Gastrocnemius medialis (tissue), 4 donors: ENCODE data around the gene DUSP16. TPM values are rescaled to one million over a fixed set of nuclear protein-coding genes. Genes with fewer than 3 reads are reported as not detected.
A peak's percentile ranks its signal among the peaks of the same experiment; 100 is the strongest.

Experiments used
- ATAC-seq, 2 donors: fragments of 150-250 bp; one replicate each; pipeline ENCODE4 v1.9.1; 2016
- DNase-seq, 2 donors: peaks; one replicate each; pipeline ENCODE4 v3.0.0-alpha.2; 2019
- H3K27ac ChIP-seq, 4 donors: fragments of 200-600 bp; sonication (generic); 1 replicate in 1 of 4; 2 replicates in 3 of 4; pipeline ENCODE4 v1.5.1; 2016 to 2018; ENCODE audit warnings: mild to moderate bottlenecking in 2 of 4, moderate library complexity in 1 of 4
- H3K27me3 ChIP-seq, 3 donors: fragments of 200-600 bp; sonication (generic) in 2 of 3; 1 replicate in 1 of 3; 2 replicates in 2 of 3; pipeline versions ENCODE4 v1.5.1 to v1.6.0; 2016 to 2019; ENCODE audit warnings: mild to moderate bottlenecking in 1 of 3, moderate library complexity in 1 of 3
- H3K36me3 ChIP-seq, 2 donors: fragments of 200-600 bp; sonication (generic) in 1 of 2; one replicate each; pipeline ENCODE4 v1.5.1; 2017 to 2018
- H3K4me1 ChIP-seq, 2 donors: fragments of 200-600 bp; sonication (generic) in 1 of 2; one replicate each; pipeline ENCODE4 v1.5.1; 2016 to 2017; ENCODE audit warnings: mild to moderate bottlenecking in 2 of 2
- H3K4me3 ChIP-seq, 4 donors: fragments of 200-600 bp; sonication (generic) in 3 of 4; 1 replicate in 1 of 4; 2 replicates in 3 of 4; pipeline ENCODE4 v1.5.1; 2016 to 2019; ENCODE audit warnings: mild to moderate bottlenecking in 2 of 4
- H3K9me3 ChIP-seq, 3 donors: fragments of 200-600 bp; sonication (generic) in 2 of 3; 1 replicate in 1 of 3; 2 replicates in 2 of 3; pipeline ENCODE4 v1.5.1; 2016 to 2019
- POLR2A ChIP-seq, 2 donors: fragments of 450-650 bp; IDR thresholded peaks; one replicate each; pipeline ENCODE4 v1.6.1; 2017; ENCODE audit warnings: antibody characterized with exemption in 2 of 2, mild to moderate bottlenecking in 2 of 2, moderate library complexity in 2 of 2
- in situ Hi-C, 4 donors: fragments of 200-750 bp; cut with MboI; loops; one replicate each; pipeline versions ENCODE4 v1.15.0 to v1.8.0; 2017; ENCODE audit warnings: low sequenced_read_pairs in 4 of 4
- intact Hi-C: fragments of 100-400 bp; cut with DNase I; formaldehyde crosslinking; loops from one replicate; pipeline ENCODE4 v1.15.1; 2023; ENCODE audit warnings: low total_unique reads
- total RNA-seq, 4 donors: library from RNA; depleted of rRNA; stranded (reverse); fragments of >200 nt; gene quantifications; one replicate each; pipeline versions ENCODE4 v1.1.0 to v1.2.3, GENCODE V29; 2016
- TF ChIP-seq, protein P1 (sequence below), 5 experiments: fragments of 450-650 bp in 3 of 5; fragments of 200-600 bp in 2 of 5; sonication (generic) in 2 of 5; IDR thresholded peaks in 4 of 5; conservative IDR thresholded peaks in 1 of 5; 1 replicate in 4 of 5; 2 replicates in 1 of 5; pipeline ENCODE4 v1.5.1; 2016 to 2019; ENCODE audit warnings: antibody characterized with exemption in 5 of 5, mild to moderate bottlenecking in 3 of 5, moderate library complexity in 3 of 5

DUSP16 gene
- total RNA-seq, 4 donors from 2014 or later = 10.9 to 15.7 (median 13.3) TPM

DNA sequence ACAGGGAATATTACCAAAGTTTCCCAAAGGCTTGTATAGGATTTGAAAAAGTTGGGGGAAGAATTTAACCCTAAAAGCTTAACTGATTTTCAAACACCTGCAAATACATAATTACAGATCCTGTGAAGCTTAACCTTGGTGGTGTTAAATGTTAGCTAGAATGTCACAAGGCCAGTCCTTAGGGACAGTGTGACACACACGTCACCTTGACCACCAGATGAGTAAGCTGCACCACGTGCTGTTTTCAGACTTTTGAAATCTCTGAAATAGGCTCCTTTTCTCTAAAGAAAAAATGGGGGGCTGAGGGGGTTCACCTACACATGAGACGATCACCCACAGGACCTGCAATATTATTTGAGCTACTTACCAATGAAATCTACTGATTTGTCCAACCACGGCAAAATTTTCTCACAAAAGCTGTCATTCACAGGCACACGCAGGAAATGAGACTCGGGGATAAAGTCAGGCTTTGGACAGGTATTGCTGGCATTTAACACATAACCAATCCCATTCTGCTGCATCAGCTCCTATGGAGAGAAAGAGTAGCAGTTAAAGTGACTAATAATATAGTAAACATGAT, 75.9 kb downstream of the DUSP16 start:
- in situ Hi-C loops = no loop called here
- DNase-seq = no peak
- Histone ChIP-seq H3K4me1 (no peaks in the 10 kb centered on the region), H3K36me3 (peaks cover 0 to 16% of the 10 kb centered on the region in 2 donors), H3K27me3 (no peaks in the 10 kb centered on the region), H3K4me3 (no peak overlapping the region), H3K27ac (peak overlapping the region; percentile 38 to 50 (median 50)), H3K9me3 (no peaks in the 10 kb centered on the region)
- ATAC-seq = peak in 1 of 2 donors; percentile 77
- no peak for TF ChIP-seq POLR2A (IDR thresholded peaks at IDR 0.05)
- TF ChIP-seq, protein P1, sequence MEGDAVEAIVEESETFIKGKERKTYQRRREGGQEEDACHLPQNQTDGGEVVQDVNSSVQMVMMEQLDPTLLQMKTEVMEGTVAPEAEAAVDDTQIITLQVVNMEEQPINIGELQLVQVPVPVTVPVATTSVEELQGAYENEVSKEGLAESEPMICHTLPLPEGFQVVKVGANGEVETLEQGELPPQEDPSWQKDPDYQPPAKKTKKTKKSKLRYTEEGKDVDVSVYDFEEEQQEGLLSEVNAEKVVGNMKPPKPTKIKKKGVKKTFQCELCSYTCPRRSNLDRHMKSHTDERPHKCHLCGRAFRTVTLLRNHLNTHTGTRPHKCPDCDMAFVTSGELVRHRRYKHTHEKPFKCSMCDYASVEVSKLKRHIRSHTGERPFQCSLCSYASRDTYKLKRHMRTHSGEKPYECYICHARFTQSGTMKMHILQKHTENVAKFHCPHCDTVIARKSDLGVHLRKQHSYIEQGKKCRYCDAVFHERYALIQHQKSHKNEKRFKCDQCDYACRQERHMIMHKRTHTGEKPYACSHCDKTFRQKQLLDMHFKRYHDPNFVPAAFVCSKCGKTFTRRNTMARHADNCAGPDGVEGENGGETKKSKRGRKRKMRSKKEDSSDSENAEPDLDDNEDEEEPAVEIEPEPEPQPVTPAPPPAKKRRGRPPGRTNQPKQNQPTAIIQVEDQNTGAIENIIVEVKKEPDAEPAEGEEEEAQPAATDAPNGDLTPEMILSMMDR (IDR thresholded peaks at IDR 0.05 in 4 of 5, conservative IDR thresholded peaks at IDR 0.05 in 1 of 5) = no peak
- intact Hi-C loops = no loop called here

DNA sequence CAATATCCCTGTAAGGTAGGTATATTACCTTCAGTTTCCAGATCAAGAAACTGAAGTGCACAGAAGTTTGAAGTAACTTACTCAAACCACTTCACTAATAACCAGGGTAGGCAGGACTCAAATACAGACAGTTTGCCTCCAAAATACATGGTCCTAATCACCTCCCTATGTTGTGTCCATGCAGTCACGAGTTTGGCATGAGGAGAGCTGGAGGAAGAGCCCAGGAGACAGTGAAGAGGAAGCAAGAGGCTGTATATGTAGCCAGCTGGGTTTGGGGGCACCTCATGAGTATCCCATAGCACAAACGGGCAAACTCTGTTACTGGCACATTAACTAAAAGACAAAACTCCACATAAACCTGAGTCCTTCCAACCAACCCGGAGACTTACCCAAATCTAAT, 79.2 kb downstream of the DUSP16 start:
- ATAC-seq = peak in 1 of 2 donors; percentile 43
- intact Hi-C loops = no loop called here
- no peaks in the 10 kb centered on the region for H3K27me3 ChIP-seq
- no peak for DNase-seq
- H3K4me3 ChIP-seq = no peak overlapping the region
- H3K9me3 ChIP-seq = no peaks in the 10 kb centered on the region
- H3K4me1 ChIP-seq = no peaks in the 10 kb centered on the region
- no peak overlapping the region for H3K27ac ChIP-seq
- in situ Hi-C loops = no loop called here
- TF ChIP-seq, protein P1 (IDR thresholded peaks at IDR 0.05 in 4 of 5, conservative IDR thresholded peaks at IDR 0.05 in 1 of 5) = no peak
- no peak for TF ChIP-seq POLR2A (IDR thresholded peaks at IDR 0.05)
- H3K36me3 ChIP-seq = peaks cover 0 to 29% of the 10 kb centered on the region in 2 donors

DNA sequence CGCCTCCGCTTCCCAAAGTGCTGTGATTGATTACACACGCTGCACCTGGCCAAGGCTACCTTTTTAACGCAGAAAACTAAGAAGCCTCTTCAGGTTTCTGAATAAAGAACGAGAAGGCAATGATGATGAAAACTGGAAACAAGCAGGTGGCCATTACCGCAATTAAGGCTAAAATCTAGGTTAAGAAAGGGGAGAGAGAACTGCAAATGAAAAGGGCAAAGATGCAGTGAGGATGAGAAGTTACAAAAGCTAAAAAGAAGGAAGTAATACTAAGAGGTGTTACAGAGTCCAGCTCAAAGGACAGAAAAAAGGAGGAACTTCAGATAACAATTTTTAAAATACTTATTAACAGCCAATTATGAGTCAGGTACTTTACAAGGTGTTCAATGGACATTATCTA, 79.7 kb downstream of the DUSP16 start:
- H3K36me3 ChIP-seq = peaks cover 0 to 29% of the 10 kb centered on the region in 2 donors
- H3K9me3 ChIP-seq = no peaks in the 10 kb centered on the region
- intact Hi-C loops = no loop called here
- in situ Hi-C loops = no loop called here
- no peak overlapping the region for H3K27ac ChIP-seq
- DNase-seq (no peak), ATAC-seq (no peak)
- H3K27me3 ChIP-seq = no peaks in the 10 kb centered on the region
- TF ChIP-seq, protein P1 (IDR thresholded peaks at IDR 0.05 in 4 of 5, conservative IDR thresholded peaks at IDR 0.05 in 1 of 5) = no peak
- TF ChIP-seq POLR2A (IDR thresholded peaks at IDR 0.05) = no peak
- H3K4me3 ChIP-seq = no peak overlapping the region
- no peaks in the 10 kb centered on the region for H3K4me1 ChIP-seq

DNA sequence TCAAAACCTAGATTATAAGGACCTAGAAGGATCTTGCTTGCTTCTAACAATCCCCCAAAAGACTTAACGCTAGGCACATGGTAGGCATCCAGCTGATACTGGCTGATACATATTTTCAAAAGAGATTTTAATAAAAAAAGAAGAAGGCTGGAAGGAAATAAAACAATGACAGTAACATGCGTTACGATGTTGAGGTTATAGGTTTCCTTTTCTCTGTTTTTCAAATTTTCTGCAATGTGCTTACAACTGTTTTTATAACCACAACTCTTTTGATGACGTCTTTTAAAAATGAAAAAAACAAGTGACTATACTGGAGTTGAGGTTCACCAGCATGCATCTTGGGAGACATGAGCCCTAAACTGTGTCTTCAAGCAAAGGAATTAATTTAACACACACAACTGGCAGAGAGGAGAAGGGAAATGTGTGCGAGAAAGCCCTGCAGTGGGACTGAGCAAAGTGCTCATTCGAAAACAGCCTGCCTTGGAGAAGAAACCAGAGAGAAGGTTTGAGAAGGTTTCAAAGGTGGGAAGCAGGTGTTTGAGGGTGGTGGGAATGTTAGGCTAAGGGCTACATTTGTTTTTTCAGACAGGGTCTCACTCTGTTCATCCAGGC, 80.4 kb downstream of the DUSP16 start:
- H3K4me1 ChIP-seq = no peaks in the 10 kb centered on the region
- DNase-seq (no peak), ATAC-seq (no peak)
- H3K27me3 ChIP-seq = no peaks in the 10 kb centered on the region
- H3K27ac ChIP-seq = no peak overlapping the region
- peaks cover 0 to 35% of the 10 kb centered on the region in 2 donors for H3K36me3 ChIP-seq
- intact Hi-C loops (no loop called here), in situ Hi-C loops (no loop called here)
- no peak overlapping the region for H3K4me3 ChIP-seq
- no peaks in the 10 kb centered on the region for H3K9me3 ChIP-seq
- TF ChIP-seq, protein P1 (IDR thresholded peaks at IDR 0.05 in 4 of 5, conservative IDR thresholded peaks at IDR 0.05 in 1 of 5) = no peak
- TF ChIP-seq POLR2A (IDR thresholded peaks at IDR 0.05) = no peak
